NCI-H82 treated with DMSO at 0.1 percent for 48 hours (cell line): ENCODE measurements around the gene DENND4B.
"Not testable (repeated sequence)": the region's sequence is repeated elsewhere in the genome, so short reads cannot be mapped to it uniquely, and the experiment has no call there.

Source experiments
- DNase-seq: peaks from one replicate; lab custom pipeline; 2025; ENCODE audit not compliant: unreplicated experiment; lab: John Stamatoyannopoulos, UW

DENND4B gene

DNA sequence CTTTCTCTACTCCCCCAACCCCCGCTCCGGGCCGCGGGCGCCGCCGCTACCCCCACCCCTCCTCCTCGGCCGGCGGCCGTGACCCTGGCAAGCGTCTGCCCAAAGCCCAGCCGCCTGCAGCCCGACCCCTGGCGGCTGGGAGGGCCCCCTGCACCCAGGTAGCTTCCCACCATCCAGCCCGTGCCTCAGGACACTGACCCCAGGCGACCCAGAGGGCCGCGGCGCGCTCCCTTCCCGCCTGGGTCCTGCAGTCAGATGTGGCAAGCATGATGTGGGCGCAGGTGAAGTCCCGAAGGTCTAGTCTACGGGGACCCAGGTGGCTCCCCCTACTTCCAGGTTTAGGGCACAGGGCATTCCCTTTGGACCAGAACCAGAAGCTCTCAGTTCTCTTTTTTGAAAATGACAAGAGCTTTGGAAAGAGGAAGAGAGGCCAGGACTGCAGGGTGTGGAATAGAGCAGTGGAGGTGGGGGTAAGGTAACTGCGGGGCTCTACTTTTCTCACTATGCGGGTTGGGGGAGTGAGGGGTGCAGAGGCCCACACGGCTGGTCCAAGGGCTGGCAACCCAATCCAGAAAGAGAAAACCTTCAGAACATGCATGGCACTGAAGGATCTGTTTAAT is at the start of gene DENND4B:
DENND4B (minus strand) TSS at position 97 of the 620 bp plus-strand sequence. CDS start 2,344 bp downstream, outside the sequence.
- DNase-seq: peak; percentile 60

DNA sequence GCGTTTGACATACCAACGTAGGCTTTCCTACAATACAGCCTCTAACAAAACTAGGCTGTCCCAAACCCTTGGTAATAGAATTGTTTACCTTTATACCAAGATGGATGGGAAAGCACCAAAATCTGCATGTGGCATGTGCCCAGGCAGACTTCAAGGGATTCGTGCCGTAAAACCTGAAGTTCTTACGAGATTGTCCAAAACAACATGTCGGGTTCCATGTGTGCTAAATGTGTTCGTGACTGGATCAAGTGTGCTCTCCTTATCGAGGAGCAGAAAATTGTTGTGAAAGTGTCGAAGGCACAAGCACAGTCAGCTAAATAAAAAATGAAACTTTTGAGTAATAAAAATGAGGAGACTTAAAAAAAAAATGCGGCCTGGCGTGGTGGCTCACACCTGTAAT is 49.1 kb upstream of the DENND4B start:
- DNase-seq: no peak

GRCh38 chr1:153995202-153995601 is 48.7 kb upstream of the DENND4B start:
- DNase-seq: no peak

DNA sequence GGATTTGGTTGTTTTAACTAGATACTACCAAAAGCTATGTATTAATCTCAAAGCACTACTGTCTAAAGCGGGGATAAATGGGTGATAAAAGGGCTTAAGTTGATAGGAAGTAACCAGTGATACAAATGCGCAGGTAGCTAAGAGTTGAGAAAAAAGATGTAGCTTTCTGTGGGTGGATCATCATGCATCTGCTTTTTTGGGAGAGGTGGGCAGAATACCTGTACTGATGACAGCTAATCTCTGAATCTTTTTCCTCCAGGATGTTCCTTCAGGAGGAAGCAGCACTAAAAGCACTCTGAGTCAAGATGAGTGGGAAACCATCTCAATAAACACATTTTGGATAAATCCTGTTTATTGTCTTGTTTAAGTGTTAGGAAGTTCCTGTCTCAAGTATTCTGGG is 45.3 kb upstream of the DENND4B start:
- no peak for DNase-seq

- DNase-seq: no peak
Observed at GRCh38 chr1:153991151-153991630, 44.7 kb upstream of the DENND4B start.

DNA sequence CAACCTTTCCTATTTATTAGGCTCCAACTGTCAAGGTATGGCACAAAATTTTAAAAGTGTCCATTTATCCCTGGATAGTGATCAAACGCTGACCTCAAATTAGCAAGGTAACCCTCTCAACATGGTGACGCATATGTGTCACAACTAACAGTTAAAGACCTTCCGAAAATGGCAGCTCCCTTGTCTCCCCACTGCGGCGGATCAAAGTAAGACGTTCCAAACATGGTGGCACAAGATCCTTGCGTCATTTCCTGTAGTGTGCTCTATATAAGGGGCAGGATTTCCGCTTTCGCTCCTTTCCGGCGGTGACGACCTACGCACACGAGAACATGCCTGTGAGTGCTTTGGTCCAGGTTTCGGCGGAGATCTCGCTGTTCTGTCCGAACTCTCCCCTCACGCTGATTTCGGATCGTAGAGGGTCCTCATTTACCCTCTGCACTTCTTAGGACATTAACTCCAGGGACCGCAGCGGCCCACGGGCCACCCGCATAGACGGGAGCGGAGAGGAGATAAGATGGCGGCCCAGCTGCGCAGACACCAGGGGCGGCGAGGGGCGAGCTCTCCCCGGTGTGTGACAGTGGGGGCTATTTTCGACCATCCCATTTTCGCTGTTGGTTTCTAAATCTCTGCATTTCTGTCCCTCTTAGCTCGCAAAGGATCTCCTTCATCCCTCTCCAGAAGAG is 44.1 kb upstream of the DENND4B start, which contains the start of gene RPS27:
RPS27 (plus strand) TSS at position 295 of the 683 bp plus-strand sequence; CDS start at position 330, 35 bp downstream.
- peak; percentile 99 for DNase-seq

GRCh38 chr1:153987621-153988020 is 41.1 kb upstream of the DENND4B start:
- DNase-seq: no peak

GRCh38 chr1:153985941-153986761 is 39.6 kb upstream of the DENND4B start, which contains the start of gene RAB13:
TSS of gene RAB13 (minus strand) at chr1:153986339. CDS start at chr1:153986236, 103 bp downstream.
- peak; percentile 73 for DNase-seq

- DNase-seq: no peak
Observed at GRCh38 chr1:153985341-153985912, 38.9 kb upstream of the DENND4B start.

GRCh38 chr1:153984123-153984894 is 37.8 kb upstream of the DENND4B start:
- no peak for DNase-seq

DNA sequence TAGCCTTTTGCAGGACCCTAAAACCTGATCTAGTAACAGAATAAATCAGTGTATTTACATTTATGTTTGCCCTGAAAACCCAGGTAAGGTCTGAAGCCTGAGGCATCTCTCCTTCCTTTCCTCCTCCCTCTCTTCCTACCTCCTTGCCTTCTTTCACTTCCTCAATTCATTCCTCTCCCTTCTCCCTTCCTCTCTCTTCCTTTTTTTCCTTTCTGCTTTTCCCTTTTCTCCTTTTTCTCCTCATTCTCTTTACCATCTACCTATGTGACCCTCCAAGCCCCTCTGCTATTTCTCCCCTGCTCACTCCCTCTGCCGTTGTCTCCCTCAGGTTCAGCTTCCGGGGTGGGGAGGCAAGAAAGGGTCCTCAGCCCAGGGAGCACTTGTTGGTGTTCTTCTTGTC is 35.2 kb upstream of the DENND4B start:
- not testable (repeated sequence) for DNase-seq

- not testable (repeated sequence) for DNase-seq
Observed at GRCh38 chr1:153979091-153979490, 32.6 kb upstream of the DENND4B start.

DNA sequence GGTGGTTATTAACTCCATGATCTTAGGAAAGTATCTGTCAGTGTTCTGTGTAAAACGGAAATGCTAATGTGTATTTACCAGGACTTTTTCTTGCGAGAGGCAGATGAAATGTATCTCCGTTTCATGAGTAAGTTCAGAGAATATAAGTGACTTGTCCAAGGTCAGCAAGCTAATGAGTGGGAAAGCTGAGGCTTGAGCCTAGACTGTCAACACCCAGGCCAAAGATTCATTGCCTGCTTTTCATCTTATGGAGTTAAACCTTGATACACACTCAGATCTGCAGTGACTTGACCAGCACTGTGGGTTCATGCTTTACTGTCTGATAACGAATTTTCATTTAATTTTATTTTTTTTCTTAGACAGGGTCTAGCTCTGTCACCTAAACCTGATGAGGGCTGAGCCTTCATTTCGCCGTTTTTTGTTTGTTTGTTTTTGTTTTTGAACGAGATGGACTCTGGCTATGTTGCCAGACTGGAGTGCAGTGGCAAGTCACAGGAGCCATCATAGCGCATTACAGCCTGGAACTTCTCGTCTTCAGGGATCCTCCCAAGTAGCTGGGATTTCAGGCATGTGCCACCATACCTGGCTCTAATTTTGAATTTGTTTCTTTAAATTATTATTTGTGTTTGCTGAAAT is 31.9 kb upstream of the DENND4B start:
- no peak for DNase-seq

GRCh38 chr1:153977250-153978240 is 31.0 kb upstream of the DENND4B start, which contains the start of gene JTB:
TSS of gene JTB (minus strand) at chr1:153977674. CDS start at chr1:153977252, 422 bp downstream.
- DNase-seq: peak; percentile 78

DNA sequence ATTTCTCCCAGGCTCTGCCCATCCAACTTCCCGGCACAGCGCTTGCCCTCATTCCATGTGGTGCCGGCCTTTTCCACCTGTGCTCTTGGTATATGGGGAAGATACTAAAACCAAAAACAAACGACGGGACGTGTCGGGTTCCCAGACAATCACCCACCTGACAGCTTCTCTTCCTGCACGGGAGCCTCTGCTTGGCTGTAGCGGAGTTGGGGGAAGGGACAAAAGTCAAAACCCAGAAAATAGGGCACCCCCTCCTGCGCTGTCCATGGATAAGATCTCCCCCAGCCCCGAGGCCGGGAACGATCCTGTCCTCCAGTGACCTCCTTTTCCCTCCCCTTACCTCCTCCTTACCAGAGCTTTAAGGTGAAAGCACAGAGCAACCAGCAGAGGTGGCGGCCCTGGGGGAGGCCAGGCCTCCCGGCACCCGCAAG is 30.3 kb upstream of the DENND4B start:
- DNase-seq: no peak

DNA sequence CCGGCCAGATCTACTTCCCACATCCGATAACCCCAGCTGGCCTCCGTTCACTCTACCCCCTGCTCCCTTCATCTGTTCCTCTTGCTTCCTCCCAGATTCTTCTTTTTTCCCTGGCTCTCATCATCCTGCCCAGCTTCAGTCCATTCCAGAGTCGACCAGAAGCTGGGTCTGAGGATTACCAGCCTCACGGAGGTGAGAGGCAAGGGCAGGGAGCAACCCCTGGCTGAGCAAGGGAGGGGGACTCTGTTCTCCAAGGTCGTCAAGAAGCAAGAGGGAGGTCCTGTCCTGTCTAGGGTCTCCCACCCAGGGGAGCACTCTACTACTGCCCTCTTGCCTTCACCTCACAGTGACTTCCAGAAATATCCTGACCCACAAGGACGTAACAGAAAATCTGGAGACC is 27.0 kb upstream of the DENND4B start:
- no peak for DNase-seq

DNA sequence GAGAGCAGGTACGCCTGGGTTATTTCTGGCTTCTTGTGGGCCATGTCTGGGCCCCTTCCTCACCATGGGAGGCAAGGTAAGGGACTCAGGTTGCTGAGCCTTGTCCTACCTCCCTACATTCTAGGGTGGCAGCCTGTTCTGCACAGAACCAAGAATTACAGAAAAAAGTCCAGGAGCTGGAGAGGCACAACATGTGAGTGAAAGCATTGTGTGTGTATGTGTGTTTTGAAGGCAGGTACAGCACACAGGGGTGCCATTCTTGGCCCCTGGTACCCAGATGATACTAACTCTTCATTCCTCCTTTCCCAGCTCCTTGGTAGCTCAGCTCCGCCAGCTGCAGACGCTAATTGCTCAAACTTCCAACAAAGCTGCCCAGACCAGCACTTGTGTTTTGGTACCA is 26.6 kb upstream of the DENND4B start:
- DNase-seq: no peak

GRCh38 chr1:153970346-153970745 is 23.8 kb upstream of the DENND4B start:
- no peak for DNase-seq
